B cell (primary cell): ENCODE results near the gene EEF1A2.

Source experiments
- EZH2 ChIP-seq: IDR thresholded peaks from 2 replicates; pipeline ENCODE4 v1.6.1; 2012; ENCODE audit warnings: borderline replicate concordance, low read depth, mild to moderate bottlenecking, moderate library complexity, low read length; ENCODE audit not compliant: insufficient read depth, poor library complexity, severe bottlenecking
- TF ChIP-seq, protein P1 (sequence below): fragments of 200-600 bp; IDR thresholded peaks from one replicate; pipeline ENCODE4 v1.8.0; 2022; ENCODE audit warnings: antibody characterized with exemption, mild to moderate bottlenecking

DNA sequence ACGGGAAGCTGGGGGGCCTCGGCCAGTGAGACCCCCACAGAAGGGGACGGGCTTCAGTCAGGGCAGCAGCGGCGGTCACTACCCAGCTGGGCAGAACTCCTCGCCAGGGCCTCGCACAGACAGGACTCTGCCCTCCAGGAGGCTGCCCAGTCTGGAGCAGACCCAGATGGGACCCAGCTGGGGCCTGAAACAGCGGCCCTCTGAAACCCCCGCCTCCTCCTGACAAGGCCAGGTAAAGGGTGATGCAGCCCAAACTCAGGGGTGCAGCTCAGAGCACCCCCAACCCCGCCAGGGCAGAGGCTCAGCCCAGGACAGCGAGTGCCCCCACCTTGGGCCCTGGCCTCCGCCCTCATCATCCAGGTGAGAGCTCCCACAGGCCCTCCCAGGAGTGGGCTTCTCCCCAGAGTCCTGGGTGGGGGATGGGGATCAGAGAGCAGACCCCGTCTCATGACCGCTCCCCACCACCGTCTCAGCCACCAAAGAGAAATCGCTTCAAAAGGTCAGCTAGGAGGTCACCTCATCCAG is 2.2 kb downstream of the EEF1A2 start:
- TF ChIP-seq, protein P1, sequence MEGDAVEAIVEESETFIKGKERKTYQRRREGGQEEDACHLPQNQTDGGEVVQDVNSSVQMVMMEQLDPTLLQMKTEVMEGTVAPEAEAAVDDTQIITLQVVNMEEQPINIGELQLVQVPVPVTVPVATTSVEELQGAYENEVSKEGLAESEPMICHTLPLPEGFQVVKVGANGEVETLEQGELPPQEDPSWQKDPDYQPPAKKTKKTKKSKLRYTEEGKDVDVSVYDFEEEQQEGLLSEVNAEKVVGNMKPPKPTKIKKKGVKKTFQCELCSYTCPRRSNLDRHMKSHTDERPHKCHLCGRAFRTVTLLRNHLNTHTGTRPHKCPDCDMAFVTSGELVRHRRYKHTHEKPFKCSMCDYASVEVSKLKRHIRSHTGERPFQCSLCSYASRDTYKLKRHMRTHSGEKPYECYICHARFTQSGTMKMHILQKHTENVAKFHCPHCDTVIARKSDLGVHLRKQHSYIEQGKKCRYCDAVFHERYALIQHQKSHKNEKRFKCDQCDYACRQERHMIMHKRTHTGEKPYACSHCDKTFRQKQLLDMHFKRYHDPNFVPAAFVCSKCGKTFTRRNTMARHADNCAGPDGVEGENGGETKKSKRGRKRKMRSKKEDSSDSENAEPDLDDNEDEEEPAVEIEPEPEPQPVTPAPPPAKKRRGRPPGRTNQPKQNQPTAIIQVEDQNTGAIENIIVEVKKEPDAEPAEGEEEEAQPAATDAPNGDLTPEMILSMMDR = no peak
- TF ChIP-seq EZH2 = no peak
